Astrocyte (in vitro differentiated cells and primary cell): Measurements from ENCODE around the gene CAGE1. TPM values are rescaled to one million over a fixed set of nuclear protein-coding genes. Genes with fewer than 3 reads are reported as not detected.
"Not testable (repeated sequence)": the region's sequence is repeated elsewhere in the genome, so short reads cannot be mapped to it uniquely, and the experiment has no call there.

Experiments used
- DNase-seq: peaks from one replicate; pipeline ENCODE4 v3.0.0-alpha.2; 2010; ENCODE audit warnings: low read depth
- FAIRE-seq: peaks from 2 replicates; lab custom pipeline; 2011; peaks lifted over from hg19 to GRCh38; lab: Jason Lieb, UNC
- H2AFZ ChIP-seq: 2 replicates; pipeline ENCODE4 v1.6.0; 2012; ENCODE audit warnings: low read depth, low read length, inconsistent platforms
- H3K27ac ChIP-seq: 2 replicates; pipeline ENCODE4 v1.5.1; 2011; ENCODE audit warnings: low read depth, low read length, inconsistent platforms
- H3K27me3 ChIP-seq: 2 replicates; pipeline ENCODE4 v1.6.0; 2011; ENCODE audit warnings: low read length, inconsistent platforms; ENCODE audit not compliant: insufficient read depth
- H3K36me3 ChIP-seq: 2 replicates; pipeline ENCODE4 v1.5.1; 2011; ENCODE audit warnings: low read length, inconsistent platforms; ENCODE audit not compliant: insufficient read depth
- H3K4me1 ChIP-seq: 2 replicates; pipeline ENCODE4 v1.5.1; 2011; ENCODE audit warnings: low read length, inconsistent platforms; ENCODE audit not compliant: insufficient read depth
- H3K4me2 ChIP-seq: 2 replicates; pipeline ENCODE4 v1.6.0; 2012; ENCODE audit warnings: low read length, inconsistent platforms
- H3K4me3 ChIP-seq: 2 replicates; pipeline ENCODE4 v1.5.1; 2011; ENCODE audit warnings: low read depth, mild to moderate bottlenecking, low read length, inconsistent platforms; ENCODE audit not compliant: insufficient read depth
- H3K79me2 ChIP-seq: 2 replicates; pipeline ENCODE4 v1.6.0; 2012; ENCODE audit warnings: mild to moderate bottlenecking, low read length, inconsistent platforms; ENCODE audit not compliant: insufficient read depth
- H3K9ac ChIP-seq: 2 replicates; pipeline ENCODE4 v1.6.0; 2012; ENCODE audit warnings: mild to moderate bottlenecking, low read length, inconsistent platforms
- H3K9me3 ChIP-seq: 2 replicates; pipeline ENCODE4 v1.5.1; 2012; ENCODE audit warnings: low read depth, mild to moderate bottlenecking, low read length, inconsistent platforms; ENCODE audit not compliant: insufficient read depth
- H4K20me1 ChIP-seq: 2 replicates; pipeline ENCODE4 v1.6.0; 2012; ENCODE audit warnings: low read length, inconsistent platforms; ENCODE audit not compliant: insufficient read depth
- H3K27ac Mint-ChIP-seq: one replicate; pipeline ENCODE4 v1.8.0; 2021; ENCODE audit warnings: mild to moderate bottlenecking, mixed read lengths; ENCODE audit not compliant: unreplicated experiment
- H3K27me3 Mint-ChIP-seq: one replicate; pipeline ENCODE4 v1.8.0; 2021; ENCODE audit warnings: low read depth, mixed read lengths; ENCODE audit not compliant: unreplicated experiment
- H3K36me3 Mint-ChIP-seq: one replicate; pipeline ENCODE4 v1.8.0; 2021; ENCODE audit warnings: low read depth, mixed read lengths; ENCODE audit not compliant: unreplicated experiment
- H3K4me1 Mint-ChIP-seq: one replicate; pipeline ENCODE4 v1.8.0; 2021; ENCODE audit warnings: low read depth, mixed read lengths; ENCODE audit not compliant: unreplicated experiment
- H3K4me3 Mint-ChIP-seq: one replicate; pipeline ENCODE4 v1.8.0; 2021; ENCODE audit warnings: mild to moderate bottlenecking, moderate library complexity, mixed read lengths; ENCODE audit not compliant: unreplicated experiment
- H3K9me3 Mint-ChIP-seq: one replicate; pipeline ENCODE4 v1.8.0; 2021; ENCODE audit warnings: mild to moderate bottlenecking, mixed read lengths; ENCODE audit not compliant: unreplicated experiment
- CTCF ChIP-seq: IDR thresholded peaks from 2 replicates; pipeline ENCODE4 v1.5.1; 2011; ENCODE audit warnings: low read depth, mild to moderate bottlenecking, inconsistent platforms, low read length, moderate library complexity; ENCODE audit not compliant: insufficient read depth
- EZH2 ChIP-seq: IDR thresholded peaks from 2 replicates; pipeline ENCODE4 v1.6.1; 2012; ENCODE audit warnings: mild to moderate bottlenecking, low read length, inconsistent platforms; ENCODE audit not compliant: insufficient read depth
- total RNA-seq: library from RNA; stranded (reverse); gene quantifications from 2 replicates; pipeline ENCODE4 v1.2.1, GENCODE V29; 2021

The CAGE1 gene
- total RNA-seq, 1 donor from 2014 or later, result 0.30 TPM

GRCh38 chr6:7324520-7324919 is 65.0 kb downstream of the CAGE1 start:
- Histone ChIP-seq H3K79me2 (no peaks in the 10 kb centered on the region), H4K20me1 (no peaks in the 10 kb centered on the region), H3K27ac (no peak overlapping the region), H3K4me3 (no peak overlapping the region), H3K4me1 (no peaks in the 10 kb centered on the region), H3K27me3 (no peaks in the 10 kb centered on the region), H3K9me3 (no peaks in the 10 kb centered on the region), H2AFZ (no peak overlapping the region), H3K36me3 (no peaks in the 10 kb centered on the region), H3K4me2 (no peak overlapping the region), H3K9ac (no peak overlapping the region)
- Mint-ChIP-seq H3K27me3 (peaks cover 3% of the 10 kb centered on the region), H3K9me3 (peaks cover 3% of the 10 kb centered on the region), H3K4me1 (no peaks in the 10 kb centered on the region), H3K27ac (no peak overlapping the region), H3K36me3 (no peaks in the 10 kb centered on the region), H3K4me3 (no peak overlapping the region)
- FAIRE-seq (no peak), DNase-seq (no peak)
- no peak for TF ChIP-seq EZH2
- TF ChIP-seq CTCF, result no peak

- no peak overlapping the region for H3K27ac ChIP-seq
- no peak for TF ChIP-seq EZH2
- no peak for TF ChIP-seq CTCF
- Mint-ChIP-seq H3K27ac (no peak overlapping the region), H3K9me3 (no peaks in the 10 kb centered on the region), H3K4me3 (no peak overlapping the region), H3K27me3 (no peaks in the 10 kb centered on the region), H3K36me3 (no peaks in the 10 kb centered on the region), H3K4me1 (no peaks in the 10 kb centered on the region)
- no peaks in the 10 kb centered on the region for H3K4me1 ChIP-seq
- DNase-seq, result no peak
- no peak for FAIRE-seq
- no peak overlapping the region for H3K9ac ChIP-seq
- no peaks in the 10 kb centered on the region for H3K27me3 ChIP-seq
- no peaks in the 10 kb centered on the region for H3K36me3 ChIP-seq
- no peaks in the 10 kb centered on the region for H4K20me1 ChIP-seq
- H3K4me2 ChIP-seq, result no peak overlapping the region
- no peaks in the 10 kb centered on the region for H3K79me2 ChIP-seq
- H3K4me3 ChIP-seq, result no peak overlapping the region
- no peaks in the 10 kb centered on the region for H3K9me3 ChIP-seq
- H2AFZ ChIP-seq, result no peak overlapping the region
Observed at GRCh38 chr6:7323074-7323473, 66.5 kb downstream of the CAGE1 start.

GRCh38 chr6:7321866-7322265 is 67.7 kb downstream of the CAGE1 start:
- H4K20me1 ChIP-seq, H3K79me2 ChIP-seq, FAIRE-seq, H3K4me1 ChIP-seq, H3K9ac ChIP-seq, H3K4me3 Mint-ChIP-seq, H3K4me2 ChIP-seq, H2AFZ ChIP-seq, H3K27me3 ChIP-seq, DNase-seq, H3K27me3 Mint-ChIP-seq, H3K9me3 Mint-ChIP-seq, H3K9me3 ChIP-seq, H3K27ac Mint-ChIP-seq, H3K36me3 Mint-ChIP-seq, H3K36me3 ChIP-seq, H3K27ac ChIP-seq, H3K4me1 Mint-ChIP-seq, H3K4me3 ChIP-seq: not testable (repeated sequence)

- H2AFZ ChIP-seq, DNase-seq, H3K4me3 ChIP-seq, H3K4me3 Mint-ChIP-seq, H4K20me1 ChIP-seq, H3K27me3 ChIP-seq, H3K9me3 ChIP-seq, H3K4me1 Mint-ChIP-seq, H3K4me2 ChIP-seq, H3K4me1 ChIP-seq, H3K79me2 ChIP-seq, H3K27me3 Mint-ChIP-seq, FAIRE-seq, H3K27ac Mint-ChIP-seq, H3K9me3 Mint-ChIP-seq, H3K36me3 Mint-ChIP-seq, H3K9ac ChIP-seq, H3K27ac ChIP-seq, H3K36me3 ChIP-seq: not testable (repeated sequence)
Observed at GRCh38 chr6:7319406-7319805, 70.1 kb downstream of the CAGE1 start.
